Transverse colon (tissue), 4 donors: ENCODE data around the gene HS1BP3. TPM values are rescaled to one million over a fixed set of nuclear protein-coding genes. Genes with fewer than 3 reads are reported as not detected.

Source experiments
- DNase-seq: peaks from one replicate; pipeline ENCODE4 v3.0.0-alpha.2; 2019
- H3K27ac ChIP-seq, 4 donors: fragments of 200-600 bp; sonication (generic); 2 replicates each; pipeline ENCODE4 v1.5.1; 2016 to 2018; ENCODE audit warnings: inconsistent platforms in 4 of 4
- H3K27me3 ChIP-seq: fragments of 200-600 bp; sonication (generic); 2 replicates; pipeline ENCODE4 v1.5.1; 2017; ENCODE audit warnings: inconsistent platforms
- H3K36me3 ChIP-seq, 4 donors: fragments of 200-600 bp; sonication (generic); 2 replicates each; pipeline ENCODE4 v1.5.1; 2017 to 2019; ENCODE audit warnings: inconsistent platforms in 4 of 4
- H3K4me1 ChIP-seq, 4 donors: fragments of 200-600 bp; sonication (generic); 2 replicates each; pipeline ENCODE4 v1.5.1; 2017 to 2020; ENCODE audit warnings: inconsistent platforms in 4 of 4
- H3K4me3 ChIP-seq, 4 donors: fragments of 200-600 bp; sonication (generic); 1 replicate in 1 of 4; 2 replicates in 3 of 4; pipeline versions ENCODE4 v1.5.1 to v1.6.1; 2017 to 2019; ENCODE audit warnings: inconsistent platforms in 4 of 4
- H3K9me3 ChIP-seq, 2 donors: fragments of 200-600 bp; sonication (generic); 2 replicates each; pipeline ENCODE4 v1.5.1; 2017 to 2019; ENCODE audit warnings: inconsistent platforms in 2 of 2
- EP300 ChIP-seq: sonication (generic); formaldehyde crosslinking; IDR thresholded peaks from one replicate; pipeline ENCODE4 v1.6.1; 2017; ENCODE audit warnings: antibody characterized with exemption, low read depth
- POLR2A ChIP-seq: fragments of 450-650 bp; IDR thresholded peaks from one replicate; pipeline ENCODE4 v1.6.1; 2016; ENCODE audit warnings: antibody characterized with exemption, mild to moderate bottlenecking, moderate library complexity
- POLR2AphosphoS5 ChIP-seq, 3 donors: sonication (generic); formaldehyde crosslinking; IDR thresholded peaks; one replicate each; pipeline ENCODE4 v1.6.1; 2016; ENCODE audit warnings: antibody characterized with exemption in 3 of 3
- WGBS, 2 donors: methylation state at CpG; one replicate each; pipeline ENCODE4 v1.1.5; 2018; ENCODE audit warnings: low coverage in 1 of 2; 5-methylcytosine and 5-hydroxymethylcytosine counted together
- in situ Hi-C, 4 donors: fragments of 200-750 bp; cut with MboI; loops; one replicate each; pipeline versions ENCODE4 v1.15.0 to v1.15.1; 2017; ENCODE audit warnings: low sequenced_read_pairs in 3 of 4, low pct_ligation_motif_present in 1 of 4, low pct_unique_long_range_greater_than_20kb in 1 of 4
- intact Hi-C: fragments of 100-400 bp; cut with DNase I; formaldehyde crosslinking; loops from one replicate; pipeline ENCODE4 v1.15.1; 2023; ENCODE audit warnings: low total_unique reads
- total RNA-seq, 4 donors: library from RNA; depleted of rRNA; stranded (reverse); fragments of >200 nt; gene quantifications; one replicate each; pipeline ENCODE4 v1.1.0, GENCODE V29; 2016
- TF ChIP-seq, protein P1 (sequence below), 5 experiments: fragments of 200-600 bp in 3 of 5; fragments of 450-650 bp in 2 of 5; sonication (generic) in 3 of 5; IDR thresholded peaks; 1 replicate in 2 of 5; 2 replicates in 3 of 5; pipeline ENCODE4 v1.5.1; 2016 to 2017; ENCODE audit warnings: antibody characterized with exemption in 5 of 5, inconsistent platforms in 3 of 5, mild to moderate bottlenecking in 2 of 5, moderate library complexity in 1 of 5

HS1BP3 gene
- total RNA-seq, 4 donors from 2014 or later = 29.5 to 44.2 (median 33.1) TPM

GRCh38 chr2:20611844-20612356 is 39.0 kb downstream of the HS1BP3 start:
- no peak overlapping the region for H3K4me3 ChIP-seq
- H3K27ac ChIP-seq = peak overlapping the region; percentile 74 to 91 (median 82)
- WGBS, 2 donors = 91 to 94% methylated on average over 3 of the region's 3 CpGs
- H3K4me1 ChIP-seq = peaks cover 47 to 69% (median 59%) of the 10 kb centered on the region in 4 donors
- peaks cover 0 to 3% of the 10 kb centered on the region in 2 donors for H3K9me3 ChIP-seq
- TF ChIP-seq POLR2AphosphoS5 (IDR thresholded peaks at IDR 0.05) (no peak), EP300 (no peak), POLR2A (no peak)
- TF ChIP-seq, protein P1, sequence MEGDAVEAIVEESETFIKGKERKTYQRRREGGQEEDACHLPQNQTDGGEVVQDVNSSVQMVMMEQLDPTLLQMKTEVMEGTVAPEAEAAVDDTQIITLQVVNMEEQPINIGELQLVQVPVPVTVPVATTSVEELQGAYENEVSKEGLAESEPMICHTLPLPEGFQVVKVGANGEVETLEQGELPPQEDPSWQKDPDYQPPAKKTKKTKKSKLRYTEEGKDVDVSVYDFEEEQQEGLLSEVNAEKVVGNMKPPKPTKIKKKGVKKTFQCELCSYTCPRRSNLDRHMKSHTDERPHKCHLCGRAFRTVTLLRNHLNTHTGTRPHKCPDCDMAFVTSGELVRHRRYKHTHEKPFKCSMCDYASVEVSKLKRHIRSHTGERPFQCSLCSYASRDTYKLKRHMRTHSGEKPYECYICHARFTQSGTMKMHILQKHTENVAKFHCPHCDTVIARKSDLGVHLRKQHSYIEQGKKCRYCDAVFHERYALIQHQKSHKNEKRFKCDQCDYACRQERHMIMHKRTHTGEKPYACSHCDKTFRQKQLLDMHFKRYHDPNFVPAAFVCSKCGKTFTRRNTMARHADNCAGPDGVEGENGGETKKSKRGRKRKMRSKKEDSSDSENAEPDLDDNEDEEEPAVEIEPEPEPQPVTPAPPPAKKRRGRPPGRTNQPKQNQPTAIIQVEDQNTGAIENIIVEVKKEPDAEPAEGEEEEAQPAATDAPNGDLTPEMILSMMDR (IDR thresholded peaks at IDR 0.05) = no peak
- in situ Hi-C loops (no loop called here), intact Hi-C loops (no loop called here)
- no peaks in the 10 kb centered on the region for H3K27me3 ChIP-seq
- no peaks in the 10 kb centered on the region for H3K36me3 ChIP-seq
- no peak for DNase-seq

GRCh38 chr2:20611077-20611843 is 39.6 kb downstream of the HS1BP3 start:
- Histone ChIP-seq H3K9me3 (peaks cover 0 to 3% of the 10 kb centered on the region in 2 donors), H3K4me1 (peaks cover 41 to 63% (median 53%) of the 10 kb centered on the region in 4 donors), H3K27me3 (no peaks in the 10 kb centered on the region), H3K36me3 (no peaks in the 10 kb centered on the region), H3K27ac (peak overlapping the region; percentile 74 to 91 (median 82)), H3K4me3 (no peak overlapping the region)
- intact Hi-C loops (no loop called here), in situ Hi-C loops (no loop called here)
- WGBS, 2 donors = 59 to 65% methylated on average over 12 to 15 of the region's 15 CpGs
- TF ChIP-seq EP300 (peak; percentile 53), POLR2A (no peak), POLR2AphosphoS5 (IDR thresholded peaks at IDR 0.05) (peak; percentile 53 to 68 (median 66))
- TF ChIP-seq, protein P1 (IDR thresholded peaks at IDR 0.05) = no peak
- peak; percentile 58 for DNase-seq

GRCh38 chr2:20609995-20610357 is 40.9 kb downstream of the HS1BP3 start:
- Histone ChIP-seq H3K4me1 (peaks cover 29 to 54% (median 42%) of the 10 kb centered on the region in 4 donors), H3K27me3 (no peaks in the 10 kb centered on the region), H3K27ac (peak overlapping the region; percentile 74 to 91 (median 82)), H3K4me3 (no peak overlapping the region), H3K9me3 (peaks cover 0 to 3% of the 10 kb centered on the region in 2 donors), H3K36me3 (no peaks in the 10 kb centered on the region)
- DNase-seq = no peak
- WGBS, 2 donors = 51 to 60% methylated on average over 4 of the region's 4 CpGs
- in situ Hi-C loops = no loop called here
- TF ChIP-seq, protein P1 (IDR thresholded peaks at IDR 0.05) = no peak
- TF ChIP-seq EP300 (no peak), POLR2AphosphoS5 (IDR thresholded peaks at IDR 0.05) (no peak), POLR2A (no peak)
- intact Hi-C loops = no loop called here

GRCh38 chr2:20609349-20609994 is 41.4 kb downstream of the HS1BP3 start:
- WGBS, 2 donors = 52 to 60% methylated on average over 1 to 7 of the region's 7 CpGs
- H3K4me3 ChIP-seq = no peak overlapping the region
- DNase-seq = peak; percentile 42
- no peaks in the 10 kb centered on the region for H3K36me3 ChIP-seq
- H3K27ac ChIP-seq = peak overlapping the region; percentile 74 to 91 (median 82)
- no peaks in the 10 kb centered on the region for H3K27me3 ChIP-seq
- H3K9me3 ChIP-seq = peaks cover 0 to 3% of the 10 kb centered on the region in 2 donors
- intact Hi-C loops (no loop called here), in situ Hi-C loops (no loop called here)
- TF ChIP-seq EP300 = no peak
- TF ChIP-seq, protein P1 (IDR thresholded peaks at IDR 0.05) = peak in 1 of 5 experiments; percentile 36
- TF ChIP-seq POLR2A = no peak
- peak; percentile 13 to 47 (median 35) for TF ChIP-seq POLR2AphosphoS5 (IDR thresholded peaks at IDR 0.05)
- H3K4me1 ChIP-seq = peaks cover 24 to 54% (median 37%) of the 10 kb centered on the region in 4 donors
